Endothelial cell of umbilical vein (primary cell): ENCODE measurements around the gene PRDM16. TPM values are rescaled to one million over a fixed set of nuclear protein-coding genes. Genes with fewer than 3 reads are reported as not detected.

Experiments
- BruUV-seq: library from RNA; stranded (reverse); fragments of 400-500 nt; replicated peaks from 2 replicates; lab custom pipeline; 2021; lab: Mats Ljungman, UMichigan
- CTCF ChIA-PET: fragments of 300-600, 350-600 bp; sonication (Branson Sonifier 250); formaldehyde crosslinking; loops from one replicate; lab custom pipeline; 2021; ENCODE audit warnings: antibody characterized with exemption, inconsistent platforms; lab: Charles Lee
- POLR2A ChIA-PET: fragments of 300-600, 350-600 bp; sonication (Branson Sonifier 250); formaldehyde crosslinking; loops from one replicate; lab custom pipeline; 2021; ENCODE audit warnings: antibody characterized with exemption, inconsistent platforms; lab: Charles Lee
- DNase-seq: peaks from one replicate; pipeline ENCODE4 v3.0.0-alpha.2; 2011; ENCODE audit warnings: low read depth, low spot score
- FAIRE-seq: peaks from 2 replicates; lab custom pipeline; 2011; peaks lifted over from hg19 to GRCh38; lab: Jason Lieb, UNC
- H2AFZ ChIP-seq: 2 replicates; pipeline ENCODE4 v1.6.0; 2012; ENCODE audit warnings: low read depth, low read length, control low read depth, inconsistent platforms
- H3K27ac ChIP-seq: 2 replicates; pipeline ENCODE4 v1.5.1; 2011; ENCODE audit warnings: low read depth, mild to moderate bottlenecking, control low read depth, low read length, moderate library complexity; ENCODE audit not compliant: insufficient read depth
- H3K27me3 ChIP-seq, 2 experiments: 2 replicates each; pipeline versions ENCODE4 v1.6.0 to v1.6.1; 2011; ENCODE audit warnings: low read length in 2 of 2, mixed read lengths in 1 of 2; ENCODE audit not compliant: control insufficient read depth in 2 of 2, insufficient read depth in 2 of 2
- H3K36me3 ChIP-seq, 2 experiments: 2 replicates in 1 of 2; 3 replicates in 1 of 2; pipeline ENCODE4 v1.5.1; 2011; ENCODE audit warnings: low read length in 2 of 2, mild to moderate bottlenecking in 1 of 2, moderate library complexity in 1 of 2; ENCODE audit not compliant: control insufficient read depth in 2 of 2, insufficient read depth in 2 of 2; ENCODE audit errors: extremely low read depth in 1 of 2
- H3K4me1 ChIP-seq: 3 replicates; pipeline ENCODE4 v1.5.1; 2011; ENCODE audit warnings: mild to moderate bottlenecking, low read length; ENCODE audit not compliant: control insufficient read depth, insufficient read depth; ENCODE audit errors: extremely low read depth
- H3K4me2 ChIP-seq: 2 replicates; pipeline ENCODE4 v1.6.1; 2011; ENCODE audit warnings: low read length, control low read depth, mixed read lengths; ENCODE audit not compliant: insufficient read depth
- H3K4me3 ChIP-seq, 3 experiments: fragments of 200-600 bp in 1 of 3; sonication (generic), shearing (Covaris generic) in 1 of 3; replicated peaks in 1 of 3; 2 replicates each; pipeline ENCODE4 v1.5.1; 2011 to 2016; ENCODE audit warnings: control low read depth in 3 of 3, low read length in 3 of 3, mild to moderate bottlenecking in 2 of 3, inconsistent platforms in 1 of 3, low read depth in 1 of 3, moderate library complexity in 1 of 3; ENCODE audit not compliant: insufficient read depth in 1 of 3
- H3K79me2 ChIP-seq: 2 replicates; pipeline ENCODE4 v1.6.0; 2012; ENCODE audit warnings: low read length, inconsistent platforms; ENCODE audit not compliant: control insufficient read depth, insufficient read depth
- H3K9ac ChIP-seq: replicated peaks from 2 replicates; pipeline ENCODE3; 2011; ENCODE audit warnings: low read length, control low read depth; ENCODE audit not compliant: insufficient read depth; ENCODE audit errors: extremely low read depth
- H3K9me1 ChIP-seq: replicated peaks from 3 replicates; pipeline ENCODE4 v1.6.0; 2011; ENCODE audit warnings: mild to moderate bottlenecking, low read length; ENCODE audit not compliant: control insufficient read depth, insufficient read depth; ENCODE audit errors: extremely low read depth
- H3K9me3 ChIP-seq: replicated peaks from 2 replicates; pipeline ENCODE4 v1.5.1; 2012; ENCODE audit warnings: low read length, inconsistent platforms; ENCODE audit not compliant: control insufficient read depth, insufficient read depth
- H4K20me1 ChIP-seq: replicated peaks from 2 replicates; pipeline ENCODE3; 2011; ENCODE audit warnings: mild to moderate bottlenecking, low read length; ENCODE audit not compliant: control insufficient read depth, insufficient read depth; ENCODE audit errors: extremely low read depth
- CTCF ChIP-seq, 2 donors: IDR thresholded peaks; 1 replicate in 1 of 2; 2 replicates in 1 of 2; pipeline ENCODE4 v1.5.1; 2011; ENCODE audit warnings: low read length in 2 of 2, mild to moderate bottlenecking in 2 of 2, moderate library complexity in 2 of 2, control low read depth in 1 of 2, inconsistent platforms in 1 of 2, low read depth in 1 of 2; ENCODE audit not compliant: insufficient read depth in 1 of 2; ENCODE audit errors: extremely low read depth in 1 of 2
- EZH2 ChIP-seq: IDR thresholded peaks from 2 replicates; pipeline ENCODE4 v1.6.1; 2012; ENCODE audit warnings: borderline replicate concordance, low read depth, mild to moderate bottlenecking, moderate library complexity, low read length, inconsistent platforms; ENCODE audit not compliant: severe bottlenecking
- FOS ChIP-seq: IDR thresholded peaks from 2 replicates; pipeline ENCODE4 v1.6.1; 2011; ENCODE audit warnings: mild to moderate bottlenecking, low read length, moderate library complexity, borderline replicate concordance; ENCODE audit not compliant: insufficient read depth
- GATA2 ChIP-seq: IDR thresholded peaks from 2 replicates; pipeline ENCODE4 v1.7.0; 2011; ENCODE audit warnings: low read depth, mild to moderate bottlenecking, moderate library complexity, mixed read lengths, low read length; ENCODE audit not compliant: insufficient read length, insufficient read depth
- JUN ChIP-seq: IDR thresholded peaks from 2 replicates; pipeline ENCODE4 v1.6.1; 2011; ENCODE audit warnings: borderline replicate concordance, low read depth; ENCODE audit not compliant: insufficient read length, insufficient read depth
- MAX ChIP-seq: IDR thresholded peaks from 2 replicates; pipeline ENCODE4 v1.6.1; 2011; ENCODE audit not compliant: insufficient read depth, insufficient read length
- MYC ChIP-seq: IDR thresholded peaks from one replicate; pipeline ENCODE4 v1.6.1; 2011; ENCODE audit warnings: mild to moderate bottlenecking, low read depth, low read length
- POLR2A ChIP-seq: IDR thresholded peaks from 2 replicates; pipeline ENCODE4 v1.6.1; 2012; ENCODE audit warnings: low read depth, mild to moderate bottlenecking, control low read depth, low read length
- POLR2AphosphoS5 ChIP-seq: IDR thresholded peaks from 2 replicates; pipeline ENCODE4 v1.6.1; 2012; ENCODE audit warnings: low read depth, mild to moderate bottlenecking, control low read depth, low read length, moderate library complexity; ENCODE audit not compliant: insufficient read depth
- dilution Hi-C: fragments of 300-500 bp; cut with MboI; formaldehyde crosslinking; loops from one replicate; pipeline ENCODE4 v1.15.0; 2019; ENCODE audit warnings: low sequenced_read_pairs; ENCODE audit not compliant: extremely low pct_ligation_motif_present
- intact Hi-C: fragments of 100-400 bp; cut with micrococcal nuclease; formaldehyde crosslinking; loops from one replicate; pipeline ENCODE4 v1.10.0; 2022
- polyA plus RNA-seq, 4 experiments: library from polyadenylated mRNA; depleted of rRNA in 3 of 4; stranded (reverse) in 3 of 4; unstranded in 1 of 4; fragments of >200 nt; gene quantifications; 2 replicates each; pipeline versions ENCODE4 v1.2.1 to v1.2.3, GENCODE V29; 2011 to 2012; ENCODE audit warnings: missing spikeins in 1 of 4
- total RNA-seq: library from RNA; stranded (reverse); gene quantifications from 2 replicates; pipeline ENCODE4 v1.2.3, GENCODE V29; 2021

PRDM16 gene
- total and polyA plus RNA-seq, 2 donors (not counting 3 experiments of a cell fraction or from before 2014, with no cell fraction given): not detected

- TF ChIP-seq CTCF (IDR thresholded peaks at IDR 0.05; ENCODE audit: extremely low read depth in 1 of 2, insufficient read depth in 1 of 2, low read depth in 1 of 2, low read length in 2 of 2) (no peak), POLR2AphosphoS5 (no peak), MAX (no peak)
- ChIA-PET POLR2A (no interaction called here), CTCF (no interaction called here)
- intact Hi-C loops: no loop called here
- H3K79me2 ChIP-seq: no peaks in the 10 kb centered on the region
- no peaks in the 10 kb centered on the region for H4K20me1 ChIP-seq
- no peaks in the 10 kb centered on the region for H3K36me3 ChIP-seq
- H3K27ac ChIP-seq: no peak overlapping the region
- H2AFZ ChIP-seq: no peak overlapping the region
- no peaks in the 10 kb centered on the region for H3K4me1 ChIP-seq
- FAIRE-seq (no peak), DNase-seq (no peak)
- no peak overlapping the region for H3K4me2 ChIP-seq
- no TSS peak for BruUV-seq
- no peaks in the 10 kb centered on the region for H3K27me3 ChIP-seq
- H3K9me3 ChIP-seq: no peaks in the 10 kb centered on the region
- H3K9me1 ChIP-seq: no peaks in the 10 kb centered on the region
- no peak overlapping the region for H3K4me3 ChIP-seq
- dilution Hi-C loops: no loop called here
- H3K9ac ChIP-seq: no peak overlapping the region
Observed at GRCh38 chr1:3222042-3222692, 153.2 kb downstream of the PRDM16 start.

- dilution Hi-C loops: no loop called here
- Histone ChIP-seq H3K36me3 (no peaks in the 10 kb centered on the region), H3K79me2 (no peaks in the 10 kb centered on the region), H4K20me1 (no peaks in the 10 kb centered on the region), H3K9me3 (no peaks in the 10 kb centered on the region), H3K4me3 (no peak overlapping the region), H3K9ac (no peak overlapping the region), H2AFZ (no peak overlapping the region), H3K9me1 (no peaks in the 10 kb centered on the region), H3K27ac (no peak overlapping the region), H3K27me3 (no peaks in the 10 kb centered on the region), H3K4me1 (no peaks in the 10 kb centered on the region), H3K4me2 (no peak overlapping the region)
- TF ChIP-seq POLR2A: no peak
- no peak for TF ChIP-seq MAX
- TF ChIP-seq POLR2AphosphoS5: no peak
- no peak for TF ChIP-seq GATA2
- no peak for TF ChIP-seq MYC
- TF ChIP-seq EZH2: no peak
- no peak for TF ChIP-seq JUN
- no peak for TF ChIP-seq FOS
- no peak for TF ChIP-seq CTCF (IDR thresholded peaks at IDR 0.05; ENCODE audit: extremely low read depth in 1 of 2, insufficient read depth in 1 of 2, low read depth in 1 of 2, low read length in 2 of 2)
- intact Hi-C loops: no loop called here
- BruUV-seq: no TSS peak
- FAIRE-seq (no peak), DNase-seq (no peak)
- ChIA-PET POLR2A (no interaction called here), CTCF (no interaction called here)
Observed at GRCh38 chr1:3225661-3226060, 156.7 kb downstream of the PRDM16 start.
